WTC11 (cell line): ENCODE data around the gene FNDC5. TPM values are rescaled to one million over a fixed set of nuclear protein-coding genes. Genes with fewer than 3 reads are reported as not detected.

ENCODE experiments used
- ATAC-seq: fragments of 200-7000 bp; cut with Tn5 transposase; 2 replicates; pipeline ENCODE4 v1.10.0; 2021; ENCODE audit warnings: mild to moderate bottlenecking, moderate library complexity
- CTCF ChIA-PET: fragments of 300-600 bp; sonication (Branson Sonifier 250); formaldehyde crosslinking; loops from one replicate; lab custom pipeline; 2021; ENCODE audit warnings: antibody characterized with exemption; lab: Charles Lee
- POLR2A ChIA-PET: fragments of 350-600 bp; sonication (Branson Sonifier 250); formaldehyde crosslinking; loops from one replicate; lab custom pipeline; 2021; ENCODE audit warnings: antibody characterized with exemption; lab: Charles Lee
- DNase-seq: peaks from one replicate; pipeline ENCODE4 v3.0.0; 2021; ENCODE audit warnings: low spot score
- H3K27ac Mint-ChIP-seq: 2 replicates; pipeline ENCODE4 v1.8.0; 2021; ENCODE audit warnings: mixed read lengths
- H3K27me3 Mint-ChIP-seq: 2 replicates; pipeline ENCODE4 v1.8.0; 2021; ENCODE audit warnings: low read depth, mild to moderate bottlenecking, moderate library complexity, mixed read lengths
- H3K36me3 Mint-ChIP-seq: 2 replicates; pipeline ENCODE4 v1.8.0; 2021; ENCODE audit warnings: mixed read lengths
- H3K4me1 Mint-ChIP-seq: 2 replicates; pipeline ENCODE4 v1.8.0; 2022; ENCODE audit warnings: mixed read lengths
- H3K4me3 Mint-ChIP-seq: 2 replicates; pipeline ENCODE4 v1.8.0; 2021; ENCODE audit warnings: mild to moderate bottlenecking, moderate library complexity, mixed read lengths
- H3K9me3 Mint-ChIP-seq: 2 replicates; pipeline ENCODE4 v1.8.0; 2021; ENCODE audit warnings: mixed read lengths
- ATF1 ChIP-seq: sonication (generic); formaldehyde crosslinking; IDR thresholded peaks from 2 replicates; pipeline ENCODE4 v1.8.1; 2023; ENCODE audit warnings: mild to moderate bottlenecking, moderate library complexity, missing genetic modification reagents
- CREM ChIP-seq: sonication (generic); formaldehyde crosslinking; IDR thresholded peaks from 2 replicates; pipeline ENCODE4 v1.8.1; 2022; ENCODE audit warnings: mild to moderate bottlenecking, missing genetic modification reagents, moderate library complexity
- ELF4 ChIP-seq: sonication (generic); formaldehyde crosslinking; IDR thresholded peaks from 2 replicates; pipeline ENCODE4 v1.8.1; 2022; ENCODE audit warnings: low read depth, mild to moderate bottlenecking, moderate library complexity, missing genetic modification reagents
- FOXJ3 ChIP-seq: sonication (generic); formaldehyde crosslinking; IDR thresholded peaks from 2 replicates; pipeline ENCODE4 v1.9.0; 2021; ENCODE audit warnings: missing genetic modification reagents, mild to moderate bottlenecking, borderline replicate concordance
- FOXK1 ChIP-seq: sonication (generic); formaldehyde crosslinking; IDR thresholded peaks from 2 replicates; pipeline ENCODE4 v1.8.0; 2022; ENCODE audit warnings: mild to moderate bottlenecking, moderate library complexity, missing genetic modification reagents
- GRHL2 ChIP-seq: fragments of 250-450 bp; sonication (Bioruptor Pico); IDR thresholded peaks from 2 replicates; pipeline ENCODE4 v1.8.0; 2022; ENCODE audit warnings: mild to moderate bottlenecking, moderate library complexity; ENCODE audit not compliant: insufficient replicate concordance, severe bottlenecking
- GTF2I ChIP-seq: fragments of 250-450 bp; sonication (Bioruptor Pico); conservative IDR thresholded peaks from 2 replicates; pipeline ENCODE4 v1.4.0; 2021; ENCODE audit warnings: mild to moderate bottlenecking
- MYBL2 ChIP-seq: sonication (generic); formaldehyde crosslinking; IDR thresholded peaks from 2 replicates; pipeline ENCODE4 v1.8.1; 2023; ENCODE audit warnings: mild to moderate bottlenecking, moderate library complexity, missing genetic modification reagents
- NFYB ChIP-seq: sonication (generic); formaldehyde crosslinking; conservative IDR thresholded peaks from 2 replicates; pipeline ENCODE4 v1.8.0; 2022; ENCODE audit warnings: low read depth, missing genetic modification reagents
- NR1H2 ChIP-seq: sonication (generic); formaldehyde crosslinking; IDR thresholded peaks from 2 replicates; pipeline ENCODE4 v1.9.0; 2021; ENCODE audit warnings: mild to moderate bottlenecking, moderate library complexity, missing genetic modification reagents
- RORB ChIP-seq: fragments of 250-450 bp; sonication (Bioruptor Pico); IDR thresholded peaks from 2 replicates; pipeline ENCODE4 v1.9.0; 2021; ENCODE audit warnings: mild to moderate bottlenecking
- ZBTB21 ChIP-seq: sonication (generic); formaldehyde crosslinking; IDR thresholded peaks from 2 replicates; pipeline ENCODE4 v1.8.1; 2023; ENCODE audit warnings: mild to moderate bottlenecking, missing genetic modification reagents, borderline replicate concordance
- ZNF138 ChIP-seq: sonication (generic); formaldehyde crosslinking; conservative IDR thresholded peaks from 2 replicates; pipeline ENCODE4 v1.8.1; 2022; ENCODE audit warnings: mild to moderate bottlenecking, moderate library complexity, missing genetic modification reagents
- ZNF263 ChIP-seq: sonication (generic); formaldehyde crosslinking; IDR thresholded peaks from 2 replicates; pipeline ENCODE4 v1.8.1; 2022; ENCODE audit warnings: low read depth, mild to moderate bottlenecking, moderate library complexity, missing genetic modification reagents
- total RNA-seq: library from RNA; stranded (reverse); gene quantifications from 3 replicates; pipeline ENCODE4 v1.2.3, GENCODE V29; 2021
- TF ChIP-seq, protein P1 (sequence below): fragments of 250-450 bp; sonication (Bioruptor Pico); conservative IDR thresholded peaks from 2 replicates; pipeline ENCODE4 v1.9.0; 2021; ENCODE audit warnings: mild to moderate bottlenecking
- TF ChIP-seq, protein P2 (sequence below): sonication (generic); formaldehyde crosslinking; IDR thresholded peaks from 2 replicates; pipeline ENCODE4 v1.8.1; 2022; ENCODE audit warnings: mild to moderate bottlenecking, missing genetic modification reagents, moderate library complexity, borderline replicate concordance
- TF ChIP-seq, protein P3 (sequence below): sonication (generic); formaldehyde crosslinking; conservative IDR thresholded peaks from 2 replicates; pipeline ENCODE4 v1.8.1; 2022; ENCODE audit warnings: mild to moderate bottlenecking, missing genetic modification reagents
- TF ChIP-seq, protein P4 (sequence below): fragments of 200-600 bp; IDR thresholded peaks from 2 replicates; pipeline ENCODE4 v1.8.0; 2022; ENCODE audit warnings: antibody characterized with exemption
- TF ChIP-seq, protein P5 (sequence below): sonication (generic); formaldehyde crosslinking; IDR thresholded peaks from 2 replicates; pipeline ENCODE4 v1.8.1; 2022; ENCODE audit warnings: mild to moderate bottlenecking, moderate library complexity, missing genetic modification reagents
- TF ChIP-seq, protein P6 (sequence below): sonication (generic); formaldehyde crosslinking; conservative IDR thresholded peaks from 2 replicates; pipeline ENCODE4 v1.8.1; 2023; ENCODE audit warnings: mild to moderate bottlenecking, low read depth, missing genetic modification reagents, moderate library complexity
- TF ChIP-seq, protein P7 (sequence below): fragments of 250-450 bp; sonication (Bioruptor Pico); IDR thresholded peaks from 2 replicates; pipeline ENCODE4 v1.9.0; 2021; ENCODE audit warnings: mild to moderate bottlenecking

FNDC5 gene
- total RNA-seq, 1 experiment from 2014 or later = 1.2 TPM

DNA sequence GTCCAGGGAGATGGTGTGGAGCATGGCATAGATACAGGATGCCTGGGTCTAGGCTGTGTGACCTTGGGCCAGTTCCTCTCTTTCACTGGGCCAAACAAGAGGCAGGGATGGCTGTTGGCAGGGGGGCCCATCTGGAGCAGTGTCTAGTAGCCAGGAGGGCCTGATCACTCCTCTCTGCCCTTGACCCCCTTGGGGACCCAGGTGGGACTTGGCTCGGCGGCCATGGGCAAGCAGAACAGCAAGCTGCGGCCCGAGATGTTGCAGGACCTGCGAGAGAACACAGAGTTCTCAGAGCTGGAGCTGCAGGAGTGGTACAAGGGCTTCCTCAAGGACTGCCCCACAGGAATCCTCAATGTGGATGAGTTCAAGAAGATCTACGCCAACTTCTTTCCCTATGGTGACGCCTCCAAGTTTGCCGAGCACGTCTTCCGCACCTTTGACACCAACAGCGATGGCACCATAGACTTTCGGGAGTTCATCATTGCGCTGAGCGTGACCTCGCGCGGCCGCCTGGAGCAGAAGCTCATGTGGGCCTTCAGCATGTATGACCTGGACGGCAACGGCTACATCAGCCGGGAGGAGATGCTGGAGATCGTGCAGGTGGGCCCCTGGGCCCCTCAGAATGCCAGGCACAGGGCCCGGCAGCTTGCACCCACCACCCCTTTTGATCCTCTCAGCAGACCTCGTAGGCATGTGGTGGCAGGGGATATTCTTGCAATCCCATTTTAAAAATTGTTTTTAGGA lies 18.1 kb upstream of the FNDC5 start:
- ATAC-seq (no peak), DNase-seq (no peak)
- POLR2A ChIA-PET = no interaction called here
- Mint-ChIP-seq H3K9me3 (peaks cover 7% of the 10 kb centered on the region), H3K27me3 (peaks cover 81% of the 10 kb centered on the region), H3K4me1 (peaks cover 14% of the 10 kb centered on the region), H3K27ac (no peak overlapping the region), H3K4me3 (no peak overlapping the region), H3K36me3 (no peaks in the 10 kb centered on the region)
- CTCF ChIA-PET = interaction anchor here (1.1 to 7.4 kb wide), 4 partner anchors 8 to 198 kb away, joined by 4 to 93 read pairs (median 42); no protein-coding TSS in a partner anchor
- TF ChIP-seq FOXJ3 (no peak), FOXK1 (no peak), ATF1 (CRISPR knock-in tag) (no peak), MYBL2 (CRISPR knock-in tag) (no peak), NFYB (CRISPR knock-in tag) (no peak), NR1H2 (CRISPR knock-in tag) (no peak)
- TF ChIP-seq, protein P1, sequence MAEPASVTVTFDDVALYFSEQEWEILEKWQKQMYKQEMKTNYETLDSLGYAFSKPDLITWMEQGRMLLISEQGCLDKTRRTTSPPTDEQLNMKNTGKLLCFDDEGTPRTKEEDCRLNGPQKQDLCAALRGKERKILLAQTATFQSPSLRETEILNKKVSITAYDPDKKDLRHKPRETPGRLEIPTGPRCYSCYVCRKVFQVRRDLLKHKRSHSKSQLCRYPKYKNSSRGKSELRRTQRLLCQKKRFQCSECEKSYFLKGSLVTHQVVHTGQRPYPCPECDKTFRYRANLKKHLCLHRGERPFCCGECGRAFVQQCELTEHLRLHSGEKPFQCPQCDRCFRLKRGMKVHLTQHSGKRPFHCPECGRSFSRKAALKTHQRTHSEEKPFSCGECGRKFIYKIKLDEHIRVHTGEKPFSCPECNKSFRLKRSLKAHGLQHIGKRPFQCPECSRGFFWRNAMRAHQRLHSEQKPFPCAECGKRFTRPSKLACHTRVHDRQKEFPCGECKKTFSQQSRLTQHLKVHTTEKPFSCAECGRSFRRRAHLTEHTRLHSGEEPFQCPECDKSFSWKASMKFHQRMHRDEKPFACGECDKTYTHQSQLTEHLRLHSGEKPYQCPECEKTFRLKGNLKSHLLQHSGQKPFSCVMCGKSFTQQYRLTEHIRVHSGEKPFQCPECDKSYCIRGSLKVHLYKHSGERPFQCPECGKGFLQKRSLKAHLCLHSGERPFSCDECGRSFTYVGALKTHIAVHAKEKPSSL (CRISPR knock-in tag) = no peak
- TF ChIP-seq, protein P2, sequence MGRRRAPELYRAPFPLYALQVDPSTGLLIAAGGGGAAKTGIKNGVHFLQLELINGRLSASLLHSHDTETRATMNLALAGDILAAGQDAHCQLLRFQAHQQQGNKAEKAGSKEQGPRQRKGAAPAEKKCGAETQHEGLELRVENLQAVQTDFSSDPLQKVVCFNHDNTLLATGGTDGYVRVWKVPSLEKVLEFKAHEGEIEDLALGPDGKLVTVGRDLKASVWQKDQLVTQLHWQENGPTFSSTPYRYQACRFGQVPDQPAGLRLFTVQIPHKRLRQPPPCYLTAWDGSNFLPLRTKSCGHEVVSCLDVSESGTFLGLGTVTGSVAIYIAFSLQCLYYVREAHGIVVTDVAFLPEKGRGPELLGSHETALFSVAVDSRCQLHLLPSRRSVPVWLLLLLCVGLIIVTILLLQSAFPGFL (CRISPR knock-in tag) = no peak
- TF ChIP-seq, all 79 proteins: peak for 0

DNA sequence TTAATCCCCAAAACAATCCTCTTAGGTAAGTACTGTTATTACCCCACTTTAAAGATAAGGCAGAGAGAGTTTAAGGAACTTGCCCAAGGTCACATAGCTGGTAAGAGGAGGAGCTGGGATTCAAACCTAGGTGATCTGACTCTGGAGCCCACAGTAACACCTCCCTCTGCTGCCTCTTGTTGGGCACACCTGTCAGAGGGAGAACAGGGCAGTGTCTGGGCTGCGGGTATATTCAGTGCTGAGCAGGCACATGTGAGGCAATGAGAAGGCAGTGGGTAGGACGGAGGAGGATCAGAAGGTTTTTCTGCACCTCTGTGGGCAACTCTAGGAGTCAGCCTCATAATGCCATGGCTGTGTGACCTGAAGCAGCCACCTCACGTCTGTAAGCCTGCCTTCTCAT lies 17.4 kb upstream of the FNDC5 start:
- CTCF ChIA-PET = interaction anchor here (2.4 to 4.6 kb wide), 2 partner anchors 12 to 193 kb away, joined by 12 to 93 read pairs; partner anchors contain the start of gene AZIN2
- H3K36me3 Mint-ChIP-seq = no peaks in the 10 kb centered on the region
- H3K27ac Mint-ChIP-seq = no peak overlapping the region
- ATAC-seq (no peak), DNase-seq (no peak)
- H3K4me3 Mint-ChIP-seq = no peak overlapping the region
- H3K4me1 Mint-ChIP-seq = peaks cover 15% of the 10 kb centered on the region
- POLR2A ChIA-PET = no interaction called here
- H3K9me3 Mint-ChIP-seq = peaks cover 7% of the 10 kb centered on the region
- H3K27me3 Mint-ChIP-seq = peaks cover 88% of the 10 kb centered on the region
- TF ChIP-seq, protein P3, sequence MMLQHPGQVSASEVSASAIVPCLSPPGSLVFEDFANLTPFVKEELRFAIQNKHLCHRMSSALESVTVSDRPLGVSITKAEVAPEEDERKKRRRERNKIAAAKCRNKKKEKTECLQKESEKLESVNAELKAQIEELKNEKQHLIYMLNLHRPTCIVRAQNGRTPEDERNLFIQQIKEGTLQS (CRISPR knock-in tag) = no peak
- no peak for TF ChIP-seq ELF4 (CRISPR knock-in tag)
- TF ChIP-seq GTF2I (CRISPR knock-in tag) = no peak
- TF ChIP-seq GRHL2 = no peak
- TF ChIP-seq CREM (CRISPR knock-in tag) = no peak
- TF ChIP-seq RORB = no peak
- TF ChIP-seq, protein P4, sequence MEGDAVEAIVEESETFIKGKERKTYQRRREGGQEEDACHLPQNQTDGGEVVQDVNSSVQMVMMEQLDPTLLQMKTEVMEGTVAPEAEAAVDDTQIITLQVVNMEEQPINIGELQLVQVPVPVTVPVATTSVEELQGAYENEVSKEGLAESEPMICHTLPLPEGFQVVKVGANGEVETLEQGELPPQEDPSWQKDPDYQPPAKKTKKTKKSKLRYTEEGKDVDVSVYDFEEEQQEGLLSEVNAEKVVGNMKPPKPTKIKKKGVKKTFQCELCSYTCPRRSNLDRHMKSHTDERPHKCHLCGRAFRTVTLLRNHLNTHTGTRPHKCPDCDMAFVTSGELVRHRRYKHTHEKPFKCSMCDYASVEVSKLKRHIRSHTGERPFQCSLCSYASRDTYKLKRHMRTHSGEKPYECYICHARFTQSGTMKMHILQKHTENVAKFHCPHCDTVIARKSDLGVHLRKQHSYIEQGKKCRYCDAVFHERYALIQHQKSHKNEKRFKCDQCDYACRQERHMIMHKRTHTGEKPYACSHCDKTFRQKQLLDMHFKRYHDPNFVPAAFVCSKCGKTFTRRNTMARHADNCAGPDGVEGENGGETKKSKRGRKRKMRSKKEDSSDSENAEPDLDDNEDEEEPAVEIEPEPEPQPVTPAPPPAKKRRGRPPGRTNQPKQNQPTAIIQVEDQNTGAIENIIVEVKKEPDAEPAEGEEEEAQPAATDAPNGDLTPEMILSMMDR = no peak
- TF ChIP-seq ZNF138 (CRISPR knock-in tag) = no peak
- TF ChIP-seq, protein P5, sequence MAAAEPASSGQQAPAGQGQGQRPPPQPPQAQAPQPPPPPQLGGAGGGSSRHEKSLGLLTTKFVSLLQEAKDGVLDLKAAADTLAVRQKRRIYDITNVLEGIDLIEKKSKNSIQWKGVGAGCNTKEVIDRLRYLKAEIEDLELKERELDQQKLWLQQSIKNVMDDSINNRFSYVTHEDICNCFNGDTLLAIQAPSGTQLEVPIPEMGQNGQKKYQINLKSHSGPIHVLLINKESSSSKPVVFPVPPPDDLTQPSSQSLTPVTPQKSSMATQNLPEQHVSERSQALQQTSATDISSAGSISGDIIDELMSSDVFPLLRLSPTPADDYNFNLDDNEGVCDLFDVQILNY (CRISPR knock-in tag) = no peak
- TF ChIP-seq, protein P6, sequence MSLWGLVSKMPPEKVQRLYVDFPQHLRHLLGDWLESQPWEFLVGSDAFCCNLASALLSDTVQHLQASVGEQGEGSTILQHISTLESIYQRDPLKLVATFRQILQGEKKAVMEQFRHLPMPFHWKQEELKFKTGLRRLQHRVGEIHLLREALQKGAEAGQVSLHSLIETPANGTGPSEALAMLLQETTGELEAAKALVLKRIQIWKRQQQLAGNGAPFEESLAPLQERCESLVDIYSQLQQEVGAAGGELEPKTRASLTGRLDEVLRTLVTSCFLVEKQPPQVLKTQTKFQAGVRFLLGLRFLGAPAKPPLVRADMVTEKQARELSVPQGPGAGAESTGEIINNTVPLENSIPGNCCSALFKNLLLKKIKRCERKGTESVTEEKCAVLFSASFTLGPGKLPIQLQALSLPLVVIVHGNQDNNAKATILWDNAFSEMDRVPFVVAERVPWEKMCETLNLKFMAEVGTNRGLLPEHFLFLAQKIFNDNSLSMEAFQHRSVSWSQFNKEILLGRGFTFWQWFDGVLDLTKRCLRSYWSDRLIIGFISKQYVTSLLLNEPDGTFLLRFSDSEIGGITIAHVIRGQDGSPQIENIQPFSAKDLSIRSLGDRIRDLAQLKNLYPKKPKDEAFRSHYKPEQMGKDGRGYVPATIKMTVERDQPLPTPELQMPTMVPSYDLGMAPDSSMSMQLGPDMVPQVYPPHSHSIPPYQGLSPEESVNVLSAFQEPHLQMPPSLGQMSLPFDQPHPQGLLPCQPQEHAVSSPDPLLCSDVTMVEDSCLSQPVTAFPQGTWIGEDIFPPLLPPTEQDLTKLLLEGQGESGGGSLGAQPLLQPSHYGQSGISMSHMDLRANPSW (CRISPR knock-in tag) = no peak
- TF ChIP-seq, protein P2 (CRISPR knock-in tag) = no peak
- no peak for TF ChIP-seq ZBTB21 (CRISPR knock-in tag)
- no peak for TF ChIP-seq ZNF263 (CRISPR knock-in tag)
- TF ChIP-seq, protein P7, sequence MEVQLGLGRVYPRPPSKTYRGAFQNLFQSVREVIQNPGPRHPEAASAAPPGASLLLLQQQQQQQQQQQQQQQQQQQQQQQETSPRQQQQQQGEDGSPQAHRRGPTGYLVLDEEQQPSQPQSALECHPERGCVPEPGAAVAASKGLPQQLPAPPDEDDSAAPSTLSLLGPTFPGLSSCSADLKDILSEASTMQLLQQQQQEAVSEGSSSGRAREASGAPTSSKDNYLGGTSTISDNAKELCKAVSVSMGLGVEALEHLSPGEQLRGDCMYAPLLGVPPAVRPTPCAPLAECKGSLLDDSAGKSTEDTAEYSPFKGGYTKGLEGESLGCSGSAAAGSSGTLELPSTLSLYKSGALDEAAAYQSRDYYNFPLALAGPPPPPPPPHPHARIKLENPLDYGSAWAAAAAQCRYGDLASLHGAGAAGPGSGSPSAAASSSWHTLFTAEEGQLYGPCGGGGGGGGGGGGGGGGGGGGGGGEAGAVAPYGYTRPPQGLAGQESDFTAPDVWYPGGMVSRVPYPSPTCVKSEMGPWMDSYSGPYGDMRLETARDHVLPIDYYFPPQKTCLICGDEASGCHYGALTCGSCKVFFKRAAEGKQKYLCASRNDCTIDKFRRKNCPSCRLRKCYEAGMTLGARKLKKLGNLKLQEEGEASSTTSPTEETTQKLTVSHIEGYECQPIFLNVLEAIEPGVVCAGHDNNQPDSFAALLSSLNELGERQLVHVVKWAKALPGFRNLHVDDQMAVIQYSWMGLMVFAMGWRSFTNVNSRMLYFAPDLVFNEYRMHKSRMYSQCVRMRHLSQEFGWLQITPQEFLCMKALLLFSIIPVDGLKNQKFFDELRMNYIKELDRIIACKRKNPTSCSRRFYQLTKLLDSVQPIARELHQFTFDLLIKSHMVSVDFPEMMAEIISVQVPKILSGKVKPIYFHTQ = no peak
